GM21367 (cell line): Measurements from ENCODE around the gene PAF1.
"Not testable (repeated sequence)": the region's sequence is repeated elsewhere in the genome, so short reads cannot be mapped to it uniquely, and the experiment has no call there.

Experiments
- ATAC-seq: cut with Tn5 transposase; IDR thresholded peaks from one replicate; pipeline ENCODE4 v1.9.1; 2021; ENCODE audit not compliant: unreplicated experiment

The PAF1 gene

DNA sequence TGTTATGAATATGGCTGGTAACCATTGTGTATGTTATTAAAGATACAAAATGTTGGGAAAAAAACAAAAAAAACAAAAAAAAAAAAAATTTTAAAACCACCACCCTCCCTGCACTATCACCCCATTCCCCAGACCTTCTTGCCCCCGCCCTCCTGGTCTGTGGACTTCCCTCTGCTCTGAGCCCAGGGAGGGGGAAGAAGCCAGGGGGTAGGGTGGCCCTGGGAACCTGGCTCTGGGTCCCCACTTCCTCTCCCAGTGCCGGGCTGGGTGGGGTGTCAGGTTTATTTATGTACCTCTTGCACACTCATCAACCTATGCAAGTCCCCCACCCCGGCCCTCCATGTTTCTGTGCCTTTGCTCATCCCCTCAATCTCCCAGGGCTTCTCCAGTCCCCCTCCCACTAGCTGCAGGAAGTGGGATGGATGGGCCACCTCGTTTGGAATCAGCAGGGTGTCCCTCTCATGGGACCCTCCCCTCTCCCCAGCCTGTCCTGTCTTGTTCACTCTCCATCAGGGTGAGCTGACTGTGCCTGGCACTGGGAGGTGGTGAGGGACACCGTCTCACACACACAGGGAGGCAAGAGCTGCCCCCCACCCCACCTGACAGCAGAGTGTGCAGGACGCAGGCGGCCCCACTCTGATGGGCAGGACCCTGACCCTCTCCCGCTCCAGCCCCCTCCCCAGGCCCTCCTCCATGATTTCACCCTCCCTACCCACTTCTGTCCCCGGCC is 5.9 kb downstream of the PAF1 start:
- no peak for ATAC-seq

DNA sequence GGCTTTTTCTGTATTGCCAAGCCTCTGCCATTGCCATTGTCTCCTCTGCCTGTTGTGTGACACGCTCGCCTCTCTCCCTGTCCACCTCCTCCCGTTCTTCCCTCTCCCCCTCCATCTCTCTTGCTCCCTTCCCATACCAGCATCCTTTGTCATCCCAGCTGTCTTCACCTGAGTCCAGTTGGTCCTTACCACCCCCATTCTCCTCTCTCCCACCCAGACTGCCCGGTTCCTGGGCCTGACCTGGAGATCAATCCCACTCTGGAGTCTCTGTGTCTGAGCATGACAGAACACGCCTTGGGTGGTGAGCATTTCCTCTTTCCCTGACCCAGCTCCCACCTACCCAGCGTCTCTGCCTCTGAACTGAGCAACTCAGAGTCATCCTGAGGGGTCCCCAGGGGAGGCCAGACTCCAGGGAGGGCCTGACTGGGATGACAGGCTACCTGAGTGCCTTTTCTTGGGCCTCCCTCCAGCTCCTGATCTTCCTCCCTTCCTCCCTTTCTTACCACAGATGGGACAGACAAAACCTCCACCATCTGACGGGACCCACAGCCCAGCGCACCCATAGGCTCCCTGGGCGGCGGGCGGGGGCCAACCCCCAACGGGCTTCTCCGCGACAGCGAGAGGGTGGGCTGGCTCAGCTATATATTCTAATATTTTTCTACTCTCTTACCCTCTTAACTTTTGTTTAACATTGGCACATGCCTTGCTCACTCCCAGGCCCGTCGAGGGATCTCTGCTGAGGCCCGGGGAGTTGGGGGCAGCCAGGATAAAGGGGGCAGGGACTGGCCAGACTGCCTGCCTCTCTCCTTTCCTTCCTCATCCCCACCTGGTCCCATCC is 7.7 kb downstream of the PAF1 start:
- ATAC-seq = no peak

DNA sequence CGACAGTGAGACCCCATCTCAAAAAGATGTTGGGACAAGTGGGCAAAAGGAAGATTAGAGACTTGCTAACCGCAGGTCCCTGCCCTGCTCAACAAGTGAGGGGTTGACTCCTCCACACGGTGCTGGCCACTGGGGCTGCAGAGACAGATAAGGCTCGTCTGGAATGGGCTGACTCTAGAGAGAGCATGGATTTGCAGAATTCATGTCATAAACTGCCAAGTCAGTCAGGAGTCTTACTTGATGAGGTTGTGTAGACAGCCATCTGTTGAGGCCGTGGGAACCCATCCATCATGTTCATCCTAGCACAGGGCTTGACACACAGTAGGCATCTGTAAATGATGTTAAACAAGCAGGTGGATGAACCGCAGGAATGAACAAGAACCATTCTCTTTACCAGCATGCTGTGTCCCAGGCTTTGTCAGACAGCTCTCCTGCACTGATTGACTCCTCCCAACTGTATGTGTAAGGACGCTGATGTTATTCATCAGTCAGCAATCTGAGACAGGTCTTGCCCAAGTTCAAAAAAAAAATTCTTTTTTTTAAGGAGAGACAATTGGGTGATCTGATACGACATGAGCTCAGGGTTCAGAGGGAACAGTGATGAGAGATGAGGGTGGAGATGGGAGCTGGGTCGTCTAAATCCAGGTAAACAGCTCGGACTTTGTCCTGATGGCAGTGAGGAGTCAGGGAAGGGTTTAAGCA is 8.8 kb downstream of the PAF1 start:
- no peak for ATAC-seq

DNA sequence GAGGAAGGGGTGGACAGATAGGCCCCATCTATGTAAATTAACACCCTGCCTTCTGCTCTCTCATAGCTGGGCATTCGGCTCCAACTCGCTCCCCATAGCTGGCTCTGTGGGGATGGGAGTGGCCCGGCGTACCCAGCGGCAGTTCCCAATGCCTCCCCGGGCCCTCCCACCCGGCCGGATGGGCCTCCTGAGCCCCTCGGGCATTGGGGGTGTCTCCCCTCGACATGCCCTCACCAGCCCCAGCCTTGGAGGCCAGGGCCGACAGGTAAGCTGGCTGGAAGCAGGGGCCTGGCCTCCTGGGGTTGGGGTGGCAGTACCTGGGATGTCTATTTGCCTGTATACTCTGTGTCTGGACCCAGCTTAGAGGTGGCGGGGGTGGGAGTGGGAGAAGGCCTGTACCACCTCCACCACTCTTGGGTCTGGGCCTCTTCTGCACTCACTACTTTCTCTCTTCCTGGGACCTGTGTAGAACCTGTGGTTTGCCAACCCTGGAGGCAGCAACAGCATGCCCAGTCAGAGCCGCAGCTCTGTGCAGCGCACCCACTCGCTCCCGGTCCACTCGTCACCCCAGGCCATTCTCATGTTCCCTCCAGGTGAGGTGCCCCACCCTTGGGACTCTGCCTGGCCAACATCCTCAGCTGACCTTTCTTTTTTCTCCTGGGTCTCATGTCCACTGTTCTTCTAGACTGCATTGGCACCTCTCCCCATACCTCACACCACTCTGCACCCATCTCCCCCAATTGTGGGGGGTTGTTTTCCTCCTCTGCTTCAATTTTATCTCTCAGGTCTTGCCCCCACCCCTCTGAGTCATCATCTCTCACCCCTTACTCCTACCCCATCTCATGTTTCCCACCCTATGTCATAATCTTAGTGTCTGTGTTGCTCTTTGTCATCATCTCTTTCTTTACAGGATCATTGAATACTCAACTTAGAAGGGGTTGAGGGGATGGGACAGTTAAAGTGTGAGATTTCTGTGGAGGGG is 10.1 kb downstream of the PAF1 start:
- no peak for ATAC-seq

DNA sequence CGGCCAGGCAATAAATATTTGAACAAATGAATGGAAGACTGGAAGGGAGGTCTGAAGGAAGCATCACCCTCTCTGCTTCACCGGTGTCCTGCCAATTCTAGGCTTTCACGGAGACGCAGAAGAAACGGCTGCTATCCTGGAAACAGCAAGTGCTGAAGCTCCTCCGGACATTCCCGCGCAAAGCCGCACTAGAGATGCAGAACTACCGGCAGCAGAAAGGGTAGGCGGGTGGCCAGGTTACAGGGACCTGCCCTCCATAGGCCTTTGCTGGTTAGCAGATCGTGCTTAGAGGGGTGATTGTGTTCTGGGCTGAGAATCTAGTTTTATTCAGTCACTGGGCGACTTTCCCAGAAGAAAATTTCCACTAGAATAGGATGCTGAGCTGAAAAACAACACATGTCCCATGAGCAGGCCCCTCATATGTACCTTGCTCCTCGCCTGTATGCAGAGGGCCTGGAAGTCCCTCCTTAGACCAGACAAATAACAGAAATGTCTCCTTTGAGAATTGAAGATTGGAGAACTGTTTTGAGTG is 11.0 kb downstream of the PAF1 start:
- ATAC-seq = no peak

DNA sequence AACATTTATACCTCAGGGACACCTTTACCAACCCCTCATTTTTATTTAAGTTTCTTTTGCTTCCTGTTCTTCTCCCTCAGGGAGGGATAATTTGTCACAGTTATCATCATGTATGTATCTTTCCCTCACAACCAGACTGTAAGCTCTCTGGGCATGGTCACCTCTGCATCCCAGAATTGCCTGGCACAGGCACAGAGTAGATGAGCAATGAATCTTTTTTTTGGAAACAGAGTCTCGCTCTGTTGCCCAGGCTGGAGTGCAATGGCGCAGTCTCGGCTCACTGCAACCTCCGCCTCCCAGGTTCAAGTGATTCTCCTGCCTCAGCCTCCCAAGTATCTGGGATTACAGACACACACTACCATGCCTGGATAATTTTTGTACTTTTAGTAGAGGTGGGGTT is 11.5 kb downstream of the PAF1 start:
- ATAC-seq = not testable (repeated sequence)

DNA sequence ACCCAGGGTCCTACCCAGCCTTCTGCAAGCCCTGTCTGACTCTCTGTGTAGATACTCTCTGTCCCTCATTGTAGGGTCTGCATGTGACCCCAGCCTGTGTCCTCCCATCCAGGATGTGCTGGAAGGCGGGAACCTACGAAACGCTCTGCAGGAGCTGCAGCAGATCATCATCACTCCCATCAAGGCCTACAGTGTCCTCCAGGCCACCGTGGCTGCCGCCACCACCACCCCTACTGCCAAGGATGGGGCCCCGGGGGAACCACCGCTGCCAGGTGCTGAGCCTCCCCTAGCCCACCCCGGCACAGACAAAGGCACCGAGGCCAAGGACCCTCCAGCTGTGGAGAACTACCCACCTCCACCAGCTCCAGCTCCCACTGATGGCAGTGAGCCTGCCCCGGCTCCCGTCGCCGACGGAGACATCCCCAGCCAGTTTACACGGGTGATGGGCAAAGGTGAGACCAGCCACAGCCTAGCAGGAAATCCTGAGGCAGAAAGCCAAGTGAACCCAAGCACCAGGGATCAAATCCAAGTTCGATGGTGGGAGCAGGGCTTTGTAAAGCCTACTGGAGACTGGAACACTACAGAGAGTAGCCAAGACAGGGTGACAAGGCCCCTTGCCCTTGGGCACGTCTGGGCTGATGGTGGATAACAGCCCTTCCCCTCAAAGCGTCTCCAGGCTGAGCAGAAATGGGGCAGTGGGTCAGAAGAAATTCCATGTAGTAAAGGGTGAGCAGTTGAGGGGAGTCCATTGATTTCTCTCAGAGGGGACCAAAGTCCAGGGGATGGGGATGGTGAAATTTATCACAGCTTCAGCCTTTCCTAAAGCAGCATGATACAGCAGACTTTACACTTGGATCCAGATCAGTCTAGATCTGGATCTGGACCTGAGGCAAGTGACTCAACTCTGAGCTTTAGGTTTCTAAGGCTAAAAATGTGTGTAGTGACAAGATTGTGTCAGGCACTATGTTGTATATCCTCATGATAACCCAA is 13.2 kb downstream of the PAF1 start:
- ATAC-seq = no peak

DNA sequence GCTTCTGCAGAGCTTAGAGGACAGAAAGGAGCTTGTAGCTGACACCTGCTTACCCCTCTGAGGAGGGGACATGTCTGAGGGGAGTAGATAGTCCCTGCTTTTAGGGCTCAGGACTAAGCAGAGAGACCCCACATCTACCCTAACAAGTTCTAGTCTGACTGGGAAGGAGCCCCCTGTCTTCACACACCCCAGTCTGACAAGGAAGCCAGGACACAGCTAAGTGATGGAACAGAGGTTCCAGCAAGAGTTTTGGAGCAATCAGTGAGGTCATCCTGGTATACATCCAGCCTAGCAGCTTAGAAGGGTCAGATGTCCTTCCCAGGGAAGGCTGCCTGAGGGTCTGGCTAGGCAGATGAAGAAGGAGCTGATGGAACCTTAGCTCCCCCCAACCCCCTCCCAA is 15.0 kb downstream of the PAF1 start:
- ATAC-seq = no peak

DNA sequence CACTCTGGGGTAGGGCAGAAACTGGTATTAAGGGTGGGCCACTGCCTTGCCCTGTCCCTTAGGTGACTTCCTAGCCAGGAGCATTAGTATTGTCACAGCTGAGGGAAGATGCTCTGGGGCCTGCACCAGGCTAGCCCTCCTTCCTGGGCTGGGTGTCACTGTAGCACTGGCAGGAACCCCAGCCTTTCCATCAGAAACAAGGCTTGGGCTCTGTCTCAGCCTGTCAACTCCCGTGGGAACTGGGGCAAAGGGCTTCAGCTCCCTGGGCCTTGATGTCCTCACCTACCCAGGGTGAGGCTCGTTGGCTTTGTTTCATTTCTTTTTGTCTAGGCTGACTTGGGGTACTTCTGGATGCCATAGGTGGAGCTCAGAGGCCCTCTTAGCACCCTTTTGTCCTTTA is 18.0 kb downstream of the PAF1 start:
- ATAC-seq = no peak

DNA sequence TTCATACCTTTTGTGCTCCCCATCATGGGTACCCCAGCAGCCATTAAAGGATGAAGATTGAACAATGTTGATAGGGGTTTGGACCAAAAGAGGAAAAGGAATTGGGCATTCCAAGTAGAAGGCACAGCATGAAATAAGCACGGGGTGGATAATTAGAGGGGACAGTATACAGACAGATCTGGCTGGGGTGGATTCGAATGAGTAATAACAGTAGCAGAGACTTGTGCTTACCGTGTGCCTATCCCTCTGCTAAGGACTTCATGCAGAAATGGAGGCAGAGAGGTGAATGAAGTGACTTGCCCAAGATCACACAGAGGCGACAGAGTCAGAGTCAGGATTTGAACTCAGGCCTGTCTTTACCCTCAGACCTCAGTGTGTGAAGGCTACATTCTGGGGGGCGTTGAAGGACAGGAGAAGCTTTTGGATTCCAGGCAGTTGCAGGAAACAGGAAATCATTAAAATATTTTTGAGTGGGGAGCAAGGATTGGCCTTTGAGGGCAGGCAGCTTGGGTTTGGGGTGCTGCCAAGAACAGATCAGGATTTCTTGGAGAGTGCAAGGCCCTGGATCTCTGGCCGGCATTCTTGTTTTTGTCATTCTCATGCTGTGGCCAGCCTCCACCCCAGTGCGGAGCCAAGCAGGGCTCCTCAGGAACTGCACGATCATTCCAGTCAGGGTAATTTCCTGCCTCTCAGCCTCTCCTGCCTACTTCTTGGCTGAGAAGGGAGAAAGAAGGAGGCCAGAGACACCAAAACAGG is 18.7 kb downstream of the PAF1 start:
- no peak for ATAC-seq

DNA sequence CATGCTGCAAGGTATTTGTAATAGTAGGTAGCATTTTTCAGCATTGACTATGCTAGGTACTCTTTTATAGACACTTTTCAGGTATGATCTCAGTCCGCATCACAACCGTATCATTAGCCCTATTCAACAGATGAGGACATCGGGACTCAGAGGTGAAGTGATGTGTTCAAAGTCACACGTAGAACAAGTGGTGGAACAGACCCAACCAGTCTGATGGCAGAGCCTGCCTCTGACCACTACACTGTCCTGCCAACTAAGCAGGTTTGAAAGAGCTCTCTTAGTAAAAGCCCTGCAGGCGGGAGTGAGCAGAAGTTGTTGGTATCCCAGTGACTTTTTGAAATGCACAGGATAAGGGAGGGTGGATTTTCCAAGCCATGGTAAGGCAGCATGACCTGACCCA is 20.2 kb downstream of the PAF1 start:
- ATAC-seq = no peak

DNA sequence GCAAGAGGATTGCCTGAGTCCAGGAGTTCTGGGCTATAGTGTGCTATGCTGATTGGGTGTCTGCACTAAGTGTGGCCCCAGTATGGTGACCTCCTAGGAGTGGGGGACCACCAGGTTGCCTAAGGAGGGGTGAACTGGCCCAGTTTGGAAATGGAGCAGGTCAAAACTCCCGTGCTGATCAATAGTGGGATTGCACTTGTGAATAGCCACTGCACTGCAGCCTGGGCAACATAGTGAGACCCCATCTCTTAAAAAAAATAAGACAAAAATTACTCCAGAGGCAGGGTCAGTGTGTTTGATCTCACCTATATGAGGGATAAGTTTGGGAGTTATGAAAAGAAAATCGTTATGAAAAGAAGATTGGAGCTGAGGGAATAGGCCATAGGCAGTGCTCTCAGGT is 21.7 kb downstream of the PAF1 start:
- ATAC-seq = no peak

DNA sequence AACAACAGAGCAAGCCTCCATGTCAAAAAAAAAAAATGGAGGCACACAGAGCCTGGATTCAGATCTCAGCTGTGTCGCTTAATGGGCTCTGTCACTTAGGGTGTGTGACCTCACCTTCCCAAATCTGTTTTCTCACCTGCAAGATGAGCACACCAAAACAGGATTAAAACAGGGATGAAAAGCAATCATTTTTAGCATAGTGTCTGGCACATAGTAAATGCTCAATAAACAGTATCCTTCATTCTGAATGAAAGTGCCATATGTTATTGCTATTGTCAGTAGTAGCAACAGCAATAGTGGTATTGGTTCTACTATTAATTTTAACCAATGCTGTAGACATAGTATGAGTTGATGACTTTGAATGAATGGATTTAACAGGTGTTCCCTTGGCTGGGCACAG is 25.4 kb downstream of the PAF1 start:
- no peak for ATAC-seq

DNA sequence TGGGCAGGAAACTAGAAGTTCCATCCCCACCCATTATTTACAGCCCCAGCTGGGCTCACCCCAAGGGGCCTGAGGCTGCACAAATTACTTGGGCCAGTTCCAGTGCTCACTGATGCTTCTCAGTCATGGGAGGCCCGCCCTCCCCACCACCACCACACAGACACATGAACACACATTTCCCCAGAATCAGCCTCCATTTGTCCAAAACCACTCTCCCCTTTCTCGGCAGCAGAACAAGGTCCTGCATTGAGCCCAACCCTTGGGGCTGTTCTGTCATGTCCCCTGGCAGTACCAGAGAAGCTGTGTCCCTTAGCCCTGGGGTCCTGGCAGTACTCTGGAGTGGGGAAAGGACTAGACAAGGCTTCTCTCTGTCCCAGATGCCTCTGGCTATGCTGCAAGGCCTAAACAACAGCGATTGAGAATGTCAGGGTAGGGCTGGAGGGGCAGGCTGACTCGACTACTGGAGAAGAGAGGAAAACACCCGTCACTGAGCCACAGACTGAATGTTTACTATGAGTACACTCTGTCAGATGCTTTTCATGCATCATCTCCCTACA is 26.9 kb downstream of the PAF1 start:
- no peak for ATAC-seq

DNA sequence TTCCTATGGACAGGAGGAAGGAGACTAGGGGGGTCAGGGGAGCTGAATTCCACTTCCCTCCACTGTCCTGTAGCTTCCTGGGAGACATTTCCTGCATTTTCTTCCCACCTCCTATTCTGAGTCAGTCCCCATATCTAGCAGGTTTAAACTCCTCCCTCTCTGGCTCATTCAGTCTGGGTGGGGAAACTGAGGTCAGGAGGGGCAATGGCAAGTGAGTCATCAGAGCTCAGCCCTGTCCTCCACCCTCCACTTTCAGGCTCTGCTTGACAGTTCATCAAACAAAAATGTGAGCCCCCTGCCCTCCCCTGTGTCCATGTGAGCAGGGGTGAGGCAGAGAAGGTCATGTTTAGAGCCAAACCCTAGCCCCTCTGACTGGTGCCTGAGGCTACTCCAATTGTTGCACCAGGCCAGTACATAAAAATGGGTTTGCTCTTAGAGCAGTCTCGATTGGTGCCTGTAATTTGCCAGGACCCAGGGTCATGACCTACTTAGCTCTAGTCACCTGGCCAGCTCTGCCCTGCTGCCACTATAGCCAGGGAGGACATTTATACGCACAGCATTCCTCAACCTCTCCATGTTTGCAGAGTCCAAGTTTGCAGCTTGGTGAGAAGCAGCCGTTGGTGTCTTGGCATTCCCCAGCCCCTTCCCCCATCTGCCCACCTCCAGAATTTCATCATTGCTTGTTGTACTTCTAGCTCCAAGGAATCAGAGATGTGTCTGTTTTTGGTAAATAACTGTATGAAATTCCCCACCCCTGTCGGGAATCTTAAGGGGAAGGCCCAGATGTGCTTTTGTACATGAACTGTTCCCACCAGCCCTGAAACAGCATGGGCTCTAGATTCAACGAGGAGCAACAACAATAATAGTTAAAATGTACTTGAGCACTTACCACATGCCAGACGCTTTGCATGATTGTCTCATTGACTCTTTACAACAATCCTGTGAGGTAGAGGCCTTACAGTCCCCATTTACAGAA is 27.9 kb downstream of the PAF1 start:
- no peak for ATAC-seq

DNA sequence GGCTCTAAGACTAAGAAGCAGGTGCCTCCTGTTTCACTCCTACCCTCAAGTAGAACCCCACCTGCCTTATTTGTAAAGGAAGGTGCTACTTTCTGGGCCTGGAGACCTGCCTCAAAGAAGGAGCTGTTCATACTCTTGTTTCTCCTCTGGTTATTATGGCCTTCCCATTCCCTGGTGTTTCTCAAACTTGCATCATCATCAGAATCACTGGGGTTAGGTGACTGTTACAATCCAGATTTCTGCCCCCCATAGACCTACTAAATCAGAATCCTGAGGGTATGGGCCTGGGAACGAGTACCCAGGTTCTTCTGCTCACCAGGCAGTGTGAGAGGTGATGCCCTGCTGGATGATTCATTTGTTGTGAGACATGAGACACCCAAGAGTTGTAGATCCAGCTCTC is 30.3 kb downstream of the PAF1 start:
- ATAC-seq = no peak

DNA sequence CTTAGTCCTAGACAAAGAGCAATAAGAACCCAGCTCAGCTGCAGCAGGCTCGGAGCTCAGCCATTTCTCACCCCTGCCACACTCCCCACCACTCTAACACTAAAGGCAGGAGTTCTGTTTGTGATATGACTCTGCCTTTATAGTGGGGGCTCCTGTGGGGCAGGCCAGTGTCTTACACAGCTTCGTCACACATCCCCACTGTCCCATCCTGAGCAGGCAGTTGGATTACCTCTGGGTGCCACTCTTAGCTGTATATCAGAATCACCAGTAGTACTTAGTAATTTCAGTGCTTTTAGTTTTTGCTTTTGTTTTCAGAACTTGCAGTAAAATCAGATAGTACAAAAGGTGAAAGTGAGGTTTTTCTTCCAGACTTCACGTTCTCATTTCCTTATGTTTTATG is 31.9 kb downstream of the PAF1 start:
- no peak for ATAC-seq
